HG02884 (cell line): Measurements from ENCODE around the gene CFAP97.
"Not testable (repeated sequence)": the region's sequence is repeated elsewhere in the genome, so short reads cannot be mapped to it uniquely, and the experiment has no call there.

ENCODE experiments used
- ATAC-seq: cut with Tn5 transposase; IDR thresholded peaks from one replicate; pipeline ENCODE4 v1.9.1; 2021; ENCODE audit warnings: mild to moderate bottlenecking, moderate library complexity; ENCODE audit not compliant: unreplicated experiment

The CFAP97 gene

GRCh38 chr4:185203486-185204237 is at the start of gene CFAP97:
Gene CFAP97, minus strand, starts transcription at chr4:185204000. Its CDS starts 12,804 bp downstream, at chr4:185191196.
- peak; percentile 64 for ATAC-seq

GRCh38 chr4:185249105-185249504 is 45.3 kb upstream of the CFAP97 start:
- no peak for ATAC-seq

- no peak for ATAC-seq
Observed at GRCh38 chr4:185248393-185249039, 44.7 kb upstream of the CFAP97 start.

- no peak for ATAC-seq
Observed at GRCh38 chr4:185247151-185247550, 43.4 kb upstream of the CFAP97 start.

GRCh38 chr4:185246453-185246852 is 42.7 kb upstream of the CFAP97 start:
- no peak for ATAC-seq

- no peak for ATAC-seq
Observed at GRCh38 chr4:185244763-185245162, 41.0 kb upstream of the CFAP97 start.

GRCh38 chr4:185243879-185244278 is 40.1 kb upstream of the CFAP97 start:
- ATAC-seq, result no peak

- ATAC-seq, result no peak
Observed at GRCh38 chr4:185242749-185243533, 39.1 kb upstream of the CFAP97 start.

GRCh38 chr4:185240486-185240885 is 36.7 kb upstream of the CFAP97 start:
- ATAC-seq, result not testable (repeated sequence)

- ATAC-seq, result no peak
Observed at GRCh38 chr4:185238750-185239149, 35.0 kb upstream of the CFAP97 start.

GRCh38 chr4:185238215-185238681 is 34.4 kb upstream of the CFAP97 start:
- ATAC-seq, result no peak

- ATAC-seq, result no peak
Observed at GRCh38 chr4:185237175-185237574, 33.4 kb upstream of the CFAP97 start.

- ATAC-seq, result no peak
Observed at GRCh38 chr4:185235843-185236503, 32.2 kb upstream of the CFAP97 start.

- ATAC-seq, result no peak
Observed at GRCh38 chr4:185235119-185235842, 31.5 kb upstream of the CFAP97 start.

- ATAC-seq, result no peak
Observed at GRCh38 chr4:185232370-185232769, 28.6 kb upstream of the CFAP97 start.

GRCh38 chr4:185229021-185229818 is 25.4 kb upstream of the CFAP97 start:
- no peak for ATAC-seq

GRCh38 chr4:185227713-185228278 is 24.0 kb upstream of the CFAP97 start:
- no peak for ATAC-seq

GRCh38 chr4:185227131-185227551 is 23.3 kb upstream of the CFAP97 start:
- no peak for ATAC-seq

- no peak for ATAC-seq
Observed at GRCh38 chr4:185225940-185226339, 22.1 kb upstream of the CFAP97 start.
